ENCODE measurements around the gene NKX6-1.

- peak; percentile 79 for TF ChIP-seq CTCF (IDR thresholded peaks at IDR 0.05)
- TF ChIP-seq SIN3A (IDR thresholded peaks at IDR 0.05; ENCODE audit: borderline replicate concordance, insufficient read depth, low read depth, low read length) = no peak
These were observed 4.7 kb upstream of the NKX6-1 start for GRCh38 chr4:84503495-84504437.

Data from Panc1 (cell line).